ENCODE results near the gene UVRAG. TPM values are rescaled to one million over a fixed set of nuclear protein-coding genes. Genes with fewer than 3 reads are reported as not detected.
"Not testable (repeated sequence)": the region's sequence is repeated elsewhere in the genome, so short reads cannot be mapped to it uniquely, and the experiment has no call there.

The UVRAG gene
- total RNA-seq, 1 donor from 2014 or later: 14.1 TPM

DNA sequence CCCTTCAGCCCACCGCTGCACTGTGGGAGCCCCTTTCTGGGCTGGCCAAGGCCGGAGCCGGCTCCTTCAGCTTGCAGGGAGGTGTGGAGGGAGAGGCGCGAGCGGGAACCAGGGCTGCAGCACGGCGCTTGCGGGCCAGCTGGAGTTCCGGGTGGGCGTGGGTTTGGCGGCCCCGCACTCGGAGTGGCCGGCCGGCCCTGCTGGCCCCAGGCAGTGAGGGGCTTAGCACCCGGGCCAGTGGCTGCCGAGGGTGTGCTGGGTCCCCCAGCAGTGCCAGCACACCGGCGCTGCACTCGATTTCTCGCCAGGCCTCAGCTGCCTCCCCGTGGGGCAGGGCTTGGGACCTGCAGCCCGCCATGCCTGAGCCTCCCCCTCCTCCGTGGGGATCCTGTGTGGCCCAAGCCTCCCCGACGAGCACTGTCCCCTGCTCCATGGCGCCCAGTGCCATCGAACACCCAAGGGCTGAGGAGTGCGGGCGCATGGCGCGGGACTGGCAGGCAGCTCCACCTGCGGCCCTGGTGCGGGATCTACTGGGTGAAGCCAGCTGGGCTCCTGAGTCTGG lies 245.5 kb downstream of the UVRAG start:
- not testable (repeated sequence) for H3K4me1 ChIP-seq (ENCODE audit: control insufficient read depth in 3 of 3, insufficient read depth in 3 of 3, low read length in 3 of 3); H3K36me3 ChIP-seq (ENCODE audit: control insufficient read depth in 3 of 3, insufficient read depth in 3 of 3, low read length in 3 of 3); H3K27ac ChIP-seq (ENCODE audit: low read depth, low read length); H3K27me3 ChIP-seq (ENCODE audit: control insufficient read depth in 3 of 3, insufficient read depth in 3 of 3, low read length in 3 of 3); H3K9ac ChIP-seq (ENCODE audit: low read depth in 1 of 3, low read length in 3 of 3); H3K4me3 ChIP-seq (ENCODE audit: low read length in 3 of 3); H3K9me3 ChIP-seq (ENCODE audit: control insufficient read depth in 3 of 3, low read length in 3 of 3)

DNA sequence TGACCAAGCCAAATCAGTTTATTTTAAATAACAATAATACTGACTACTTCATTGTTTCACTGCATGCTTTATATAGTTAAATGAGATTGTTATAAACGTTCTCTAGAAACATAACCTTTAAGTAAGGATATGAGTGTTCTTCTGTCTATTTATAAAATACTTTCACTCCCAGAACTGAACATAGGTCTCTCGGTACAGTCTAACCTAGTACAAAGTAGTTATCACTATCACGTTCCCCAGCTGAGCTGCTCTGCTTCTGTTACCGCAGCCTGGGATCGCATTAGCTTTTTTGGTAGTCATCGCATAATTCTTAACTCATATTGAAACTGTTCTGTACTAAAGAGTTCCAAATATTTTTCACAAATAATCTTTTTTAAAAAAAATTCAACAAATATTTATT lies 247.7 kb downstream of the UVRAG start:
- Histone ChIP-seq H3K27ac (ENCODE audit: low read depth, low read length) (no peak overlapping the region), H3K27me3 (ENCODE audit: control insufficient read depth in 3 of 3, insufficient read depth in 3 of 3, low read length in 3 of 3) (no peaks in the 10 kb centered on the region), H3K4me1 (ENCODE audit: control insufficient read depth in 3 of 3, insufficient read depth in 3 of 3, low read length in 3 of 3) (no peaks in the 10 kb centered on the region), H3K36me3 (ENCODE audit: control insufficient read depth in 3 of 3, insufficient read depth in 3 of 3, low read length in 3 of 3) (peaks cover 0 to 2% (median 2%) of the 10 kb centered on the region in 3 donors), H3K9ac (ENCODE audit: low read depth in 1 of 3, low read length in 3 of 3) (no peak overlapping the region), H3K4me3 (ENCODE audit: low read length in 3 of 3) (no peak overlapping the region), H3K9me3 (ENCODE audit: control insufficient read depth in 3 of 3, low read length in 3 of 3) (no peaks in the 10 kb centered on the region)

- Histone ChIP-seq H3K4me1 (ENCODE audit: control insufficient read depth in 3 of 3, insufficient read depth in 3 of 3, low read length in 3 of 3) (no peaks in the 10 kb centered on the region), H3K27me3 (ENCODE audit: control insufficient read depth in 3 of 3, insufficient read depth in 3 of 3, low read length in 3 of 3) (no peaks in the 10 kb centered on the region), H3K9me3 (ENCODE audit: control insufficient read depth in 3 of 3, low read length in 3 of 3) (no peaks in the 10 kb centered on the region), H3K36me3 (ENCODE audit: control insufficient read depth in 3 of 3, insufficient read depth in 3 of 3, low read length in 3 of 3) (peaks cover 0 to 2% (median 2%) of the 10 kb centered on the region in 3 donors), H3K9ac (ENCODE audit: low read depth in 1 of 3, low read length in 3 of 3) (no peak overlapping the region), H3K4me3 (ENCODE audit: low read length in 3 of 3) (no peak overlapping the region), H3K27ac (ENCODE audit: low read depth, low read length) (no peak overlapping the region)
These were observed 249.2 kb downstream of the UVRAG start for GRCh38 chr11:76064192-76064591.

DNA sequence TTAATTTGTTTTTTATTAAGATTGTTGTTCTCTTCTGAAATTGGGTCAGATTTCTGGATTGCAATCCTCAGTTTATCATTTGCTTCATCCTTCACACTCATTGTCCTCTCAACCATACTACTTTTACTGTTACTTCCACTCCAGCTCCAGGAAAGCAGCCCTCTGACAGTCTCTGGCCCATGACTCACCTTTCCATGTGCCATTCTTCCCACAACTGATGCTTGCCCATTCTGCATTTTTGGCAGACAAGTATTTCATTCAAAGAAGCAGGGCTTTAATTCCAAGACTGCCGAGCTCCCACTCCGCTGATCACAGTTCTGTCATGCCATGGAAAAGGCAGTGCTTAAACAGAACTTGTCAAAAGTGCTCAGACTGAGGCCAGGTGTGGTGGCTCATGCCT lies 252.1 kb downstream of the UVRAG start:
- Histone ChIP-seq H3K36me3 (ENCODE audit: control insufficient read depth in 3 of 3, insufficient read depth in 3 of 3, low read length in 3 of 3) (peaks cover 0 to 2% (median 2%) of the 10 kb centered on the region in 3 donors), H3K9ac (ENCODE audit: low read depth in 1 of 3, low read length in 3 of 3) (no peak overlapping the region), H3K27me3 (ENCODE audit: control insufficient read depth in 3 of 3, insufficient read depth in 3 of 3, low read length in 3 of 3) (no peaks in the 10 kb centered on the region), H3K9me3 (ENCODE audit: control insufficient read depth in 3 of 3, low read length in 3 of 3) (no peaks in the 10 kb centered on the region), H3K4me1 (ENCODE audit: control insufficient read depth in 3 of 3, insufficient read depth in 3 of 3, low read length in 3 of 3) (no peaks in the 10 kb centered on the region), H3K4me3 (ENCODE audit: low read length in 3 of 3) (no peak overlapping the region), H3K27ac (ENCODE audit: low read depth, low read length) (no peak overlapping the region)

GRCh38 chr11:76069001-76069400 lies 254.0 kb downstream of the UVRAG start:
- no peak overlapping the region for H3K9ac ChIP-seq (ENCODE audit: low read depth in 1 of 3, low read length in 3 of 3)
- H3K27me3 ChIP-seq (ENCODE audit: control insufficient read depth in 3 of 3, insufficient read depth in 3 of 3, low read length in 3 of 3): no peaks in the 10 kb centered on the region
- no peak overlapping the region for H3K27ac ChIP-seq (ENCODE audit: low read depth, low read length)

DNA sequence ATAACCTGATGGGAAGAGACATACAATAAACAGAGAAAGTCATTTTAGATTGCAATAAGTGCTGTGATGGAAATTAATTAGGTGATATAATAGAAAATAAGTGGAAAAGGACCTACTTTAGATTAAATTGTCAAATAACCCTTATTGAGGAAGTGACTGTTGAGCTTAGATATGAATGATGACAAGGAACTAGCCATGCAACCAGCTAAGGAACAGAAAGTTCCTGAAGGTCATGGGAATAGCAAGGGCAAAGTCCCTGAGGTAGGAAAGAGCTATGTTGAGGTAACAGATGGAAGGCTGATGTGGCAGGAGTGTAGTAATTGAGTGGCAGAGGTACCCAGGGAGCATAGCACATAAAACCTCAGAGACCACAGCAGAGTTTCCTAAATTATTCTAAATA lies 256.1 kb downstream of the UVRAG start:
- H3K9me3 ChIP-seq (ENCODE audit: control insufficient read depth in 3 of 3, low read length in 3 of 3): no peaks in the 10 kb centered on the region
- no peak overlapping the region for H3K4me3 ChIP-seq (ENCODE audit: low read length in 3 of 3)
- H3K27me3 ChIP-seq (ENCODE audit: control insufficient read depth in 3 of 3, insufficient read depth in 3 of 3, low read length in 3 of 3): no peaks in the 10 kb centered on the region
- H3K4me1 ChIP-seq (ENCODE audit: control insufficient read depth in 3 of 3, insufficient read depth in 3 of 3, low read length in 3 of 3): peaks cover 0 to 6% (median 3%) of the 10 kb centered on the region in 3 donors
- H3K36me3 ChIP-seq (ENCODE audit: control insufficient read depth in 3 of 3, insufficient read depth in 3 of 3, low read length in 3 of 3): peaks cover 0 to 2% (median 2%) of the 10 kb centered on the region in 3 donors
- no peak overlapping the region for H3K27ac ChIP-seq (ENCODE audit: low read depth, low read length)
- no peak overlapping the region for H3K9ac ChIP-seq (ENCODE audit: low read depth in 1 of 3, low read length in 3 of 3)

More at GRCh38 chr11:76069001-76069400, 254.0 kb downstream of the UVRAG start:
- Histone ChIP-seq H3K4me1 (ENCODE audit: control insufficient read depth in 3 of 3, insufficient read depth in 3 of 3, low read length in 3 of 3) (peaks cover 0 to 3% (median 0%) of the 10 kb centered on the region in 3 donors), H3K4me3 (ENCODE audit: low read length in 3 of 3) (no peak overlapping the region), H3K9me3 (ENCODE audit: control insufficient read depth in 3 of 3, low read length in 3 of 3) (no peaks in the 10 kb centered on the region), H3K36me3 (ENCODE audit: control insufficient read depth in 3 of 3, insufficient read depth in 3 of 3, low read length in 3 of 3) (peaks cover 0 to 2% (median 2%) of the 10 kb centered on the region in 3 donors)

GRCh38 chr11:76073724-76074123 lies 258.7 kb downstream of the UVRAG start:
- H3K9ac ChIP-seq (ENCODE audit: low read depth in 1 of 3, low read length in 3 of 3): no peak overlapping the region
- H3K27me3 ChIP-seq (ENCODE audit: control insufficient read depth in 3 of 3, insufficient read depth in 3 of 3, low read length in 3 of 3): no peaks in the 10 kb centered on the region
- no peaks in the 10 kb centered on the region for H3K9me3 ChIP-seq (ENCODE audit: control insufficient read depth in 3 of 3, low read length in 3 of 3)
- H3K4me1 ChIP-seq (ENCODE audit: control insufficient read depth in 3 of 3, insufficient read depth in 3 of 3, low read length in 3 of 3): peaks cover 0 to 6% (median 3%) of the 10 kb centered on the region in 3 donors
- no peak overlapping the region for H3K4me3 ChIP-seq (ENCODE audit: low read length in 3 of 3)
- H3K36me3 ChIP-seq (ENCODE audit: control insufficient read depth in 3 of 3, insufficient read depth in 3 of 3, low read length in 3 of 3): no peaks in the 10 kb centered on the region
- H3K27ac ChIP-seq (ENCODE audit: low read depth, low read length): no peak overlapping the region

DNA sequence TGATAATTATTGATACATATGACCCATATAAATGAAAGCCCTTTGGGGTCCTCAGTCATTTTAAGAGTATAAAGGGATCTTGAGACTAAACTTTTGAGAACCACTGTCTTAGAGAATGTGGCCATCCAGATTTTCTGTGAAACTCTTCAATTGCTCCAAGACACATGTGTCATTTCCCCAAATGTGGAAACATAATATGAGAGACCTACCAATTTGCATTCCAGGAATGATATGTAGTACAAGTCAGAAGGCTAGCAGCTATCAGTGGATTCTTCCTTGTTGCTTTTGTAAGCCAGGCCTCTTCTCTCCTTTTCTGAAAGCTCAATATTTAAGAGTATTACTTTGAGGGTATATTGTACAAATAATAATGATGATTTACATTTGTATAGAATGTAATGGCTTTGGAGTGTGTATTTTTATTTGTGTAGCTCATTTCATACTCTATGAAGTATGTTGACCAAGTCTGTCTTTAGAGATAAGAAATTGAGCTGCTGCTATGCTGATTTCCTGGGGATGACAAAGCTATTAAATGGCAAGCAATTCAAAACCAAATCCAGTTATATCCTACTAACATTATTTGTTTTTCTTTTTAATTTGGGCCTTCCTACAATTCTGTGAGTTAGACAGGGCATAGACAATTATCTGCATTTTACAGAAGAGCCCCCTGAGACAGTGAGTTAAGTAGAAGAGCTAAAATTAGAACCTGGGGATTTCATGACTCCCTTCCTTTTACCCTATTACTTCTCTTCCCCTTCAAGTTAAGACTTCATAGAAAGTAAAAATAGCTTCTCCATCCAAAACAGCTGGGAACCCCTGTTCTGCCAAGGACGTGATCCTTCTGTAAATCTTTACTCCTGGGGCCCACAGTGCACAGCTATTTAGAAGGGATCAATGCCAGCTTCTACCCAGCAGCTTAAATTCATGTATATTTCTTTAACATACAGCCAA lies 259.4 kb downstream of the UVRAG start:
- Histone ChIP-seq H3K9ac (ENCODE audit: low read depth in 1 of 3, low read length in 3 of 3) (no peak overlapping the region), H3K27ac (ENCODE audit: low read depth, low read length) (no peak overlapping the region), H3K27me3 (ENCODE audit: control insufficient read depth in 3 of 3, insufficient read depth in 3 of 3, low read length in 3 of 3) (no peaks in the 10 kb centered on the region), H3K36me3 (ENCODE audit: control insufficient read depth in 3 of 3, insufficient read depth in 3 of 3, low read length in 3 of 3) (no peaks in the 10 kb centered on the region), H3K4me1 (ENCODE audit: control insufficient read depth in 3 of 3, insufficient read depth in 3 of 3, low read length in 3 of 3) (peaks cover 0 to 6% (median 3%) of the 10 kb centered on the region in 3 donors), H3K4me3 (ENCODE audit: low read length in 3 of 3) (no peak overlapping the region), H3K9me3 (ENCODE audit: control insufficient read depth in 3 of 3, low read length in 3 of 3) (no peaks in the 10 kb centered on the region)

DNA sequence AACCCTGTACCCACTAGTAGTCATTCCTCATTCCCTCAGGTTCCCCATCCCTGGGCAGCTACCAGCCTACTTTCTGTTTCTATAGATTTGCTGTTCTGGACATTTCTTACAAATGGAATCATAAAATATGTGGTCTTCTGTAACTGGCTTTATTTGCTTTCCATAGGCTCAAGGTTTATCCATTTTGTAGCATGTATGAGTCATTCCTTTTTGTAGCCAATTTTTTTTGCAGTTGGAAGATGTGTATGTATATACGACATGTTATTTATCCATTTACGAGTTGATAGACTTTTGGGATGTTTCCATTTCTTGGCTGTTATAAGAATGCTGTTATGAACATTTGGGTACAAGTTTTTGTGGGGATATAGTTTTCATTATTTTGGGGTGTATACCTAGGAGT lies 260.7 kb downstream of the UVRAG start:
- Histone ChIP-seq H3K9ac (ENCODE audit: low read depth in 1 of 3, low read length in 3 of 3) (no peak overlapping the region), H3K27ac (ENCODE audit: low read depth, low read length) (no peak overlapping the region), H3K4me3 (ENCODE audit: low read length in 3 of 3) (no peak overlapping the region), H3K9me3 (ENCODE audit: control insufficient read depth in 3 of 3, low read length in 3 of 3) (no peaks in the 10 kb centered on the region), H3K4me1 (ENCODE audit: control insufficient read depth in 3 of 3, insufficient read depth in 3 of 3, low read length in 3 of 3) (peaks cover 0 to 6% (median 3%) of the 10 kb centered on the region in 3 donors), H3K27me3 (ENCODE audit: control insufficient read depth in 3 of 3, insufficient read depth in 3 of 3, low read length in 3 of 3) (no peaks in the 10 kb centered on the region), H3K36me3 (ENCODE audit: control insufficient read depth in 3 of 3, insufficient read depth in 3 of 3, low read length in 3 of 3) (no peaks in the 10 kb centered on the region)

DNA sequence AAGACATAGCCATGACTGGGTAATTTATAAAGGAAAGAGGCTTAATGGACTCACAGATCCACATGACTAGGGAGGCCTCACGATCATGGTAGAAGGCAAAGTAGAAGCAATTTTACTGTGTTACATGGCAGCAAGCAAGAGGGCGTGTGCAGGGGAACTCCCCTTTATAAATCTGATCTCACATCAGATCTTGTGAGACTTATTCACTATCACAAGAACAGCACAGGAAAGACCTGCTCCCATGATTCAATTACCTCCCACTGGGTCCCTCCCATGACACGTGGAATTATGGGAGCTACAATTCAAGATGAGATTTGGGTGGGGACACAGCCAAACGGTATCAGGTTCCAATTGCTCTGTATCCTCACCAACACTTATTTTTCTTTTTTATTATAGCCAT lies 261.2 kb downstream of the UVRAG start:
- not testable (repeated sequence) for H3K4me1 ChIP-seq (ENCODE audit: control insufficient read depth in 3 of 3, insufficient read depth in 3 of 3, low read length in 3 of 3)

More for the DNA sequence above, 261.2 kb downstream of the UVRAG start:
- not testable (repeated sequence) for H3K4me3 ChIP-seq (ENCODE audit: low read length in 3 of 3); H3K9ac ChIP-seq (ENCODE audit: low read depth in 1 of 3, low read length in 3 of 3); H3K27ac ChIP-seq (ENCODE audit: low read depth, low read length); H3K9me3 ChIP-seq (ENCODE audit: control insufficient read depth in 3 of 3, low read length in 3 of 3); H3K36me3 ChIP-seq (ENCODE audit: control insufficient read depth in 3 of 3, insufficient read depth in 3 of 3, low read length in 3 of 3); H3K27me3 ChIP-seq (ENCODE audit: control insufficient read depth in 3 of 3, insufficient read depth in 3 of 3, low read length in 3 of 3)

Measured in skeletal muscle tissue (tissue), 4 donors.